K562 (cell line): ENCODE results near the gene ANK2. TPM values are rescaled to one million over a fixed set of nuclear protein-coding genes. Genes with fewer than 3 reads are reported as not detected.

ENCODE experiments used
- ATAC-seq: fragments of 200-7000 bp; cut with Tn5 transposase; 3 replicates; pipeline ENCODE4 v1.9.1; 2020; ENCODE audit warnings: moderate library complexity
- BruUV-seq: library from RNA; stranded (reverse); fragments of 400-500 nt; replicated peaks from 2 replicates; lab custom pipeline; 2021; lab: Mats Ljungman, UMichigan
- CTCF ChIA-PET: fragments of 300-600 bp; formaldehyde crosslinking; extraction: SDS; loops from one replicate; lab custom pipeline; 2021; ENCODE audit warnings: low intra/inter-chr PET ratio; lab: Yijun Ruan, JAX
- POLR2A ChIA-PET: fragments of 300-600, 350-650 bp; sonication (Branson Sonifier 250); formaldehyde crosslinking; extraction: SDS; loops from one replicate; lab custom pipeline; 2021; ENCODE audit warnings: antibody characterized with exemption, inconsistent platforms; lab: Yijun Ruan, JAX
- DNase-seq, 4 experiments: peaks; one replicate each; pipeline versions ENCODE4 v3.0.0 to v3.0.0-alpha.2; 2011 to 2018; ENCODE audit warnings: low spot score in 3 of 4, mixed read lengths in 3 of 4; ENCODE audit errors: extremely low read depth in 1 of 4
- FAIRE-seq: peaks from 2 replicates; lab custom pipeline; 2011; peaks lifted over from hg19 to GRCh38; lab: Jason Lieb, UNC
- H2AFZ ChIP-seq: 2 replicates; pipeline ENCODE4 v1.6.0; 2011; ENCODE audit warnings: low read depth, low read length, control low read depth, inconsistent platforms
- H3K27ac ChIP-seq: fragments of 200-600 bp; 3 replicates; pipeline ENCODE4 v1.8.0; 2011; ENCODE audit warnings: low read depth, mild to moderate bottlenecking, control low read depth, inconsistent platforms, low read length, moderate library complexity, mixed read lengths; ENCODE audit errors: extremely low read depth
- H3K27me3 ChIP-seq, 2 experiments: fragments of 300-600 bp in 1 of 2; 2 replicates in 1 of 2; 3 replicates in 1 of 2; pipeline versions ENCODE4 v1.6.0 to v1.8.0; 2011; ENCODE audit warnings: inconsistent platforms in 2 of 2, low read length in 2 of 2, mild to moderate bottlenecking in 1 of 2, mixed read lengths in 1 of 2, moderate library complexity in 1 of 2; ENCODE audit not compliant: control insufficient read depth in 2 of 2, insufficient read depth in 2 of 2
- H3K36me3 ChIP-seq: fragments of 300-600 bp; 3 replicates; pipeline ENCODE4 v1.8.0; 2011; ENCODE audit warnings: mild to moderate bottlenecking, low read length, inconsistent platforms; ENCODE audit not compliant: control insufficient read depth, insufficient read depth
- H3K4me1 ChIP-seq, 2 experiments: fragments of 200-600 bp in 1 of 2; replicated peaks in 1 of 2; 2 replicates in 1 of 2; 3 replicates in 1 of 2; pipeline versions ENCODE4 v1.5.1 to v1.8.0; 2011; ENCODE audit warnings: inconsistent platforms in 2 of 2, low read length in 2 of 2, mild to moderate bottlenecking in 1 of 2, mixed read lengths in 1 of 2, moderate library complexity in 1 of 2; ENCODE audit not compliant: control insufficient read depth in 2 of 2, insufficient read depth in 2 of 2
- H3K4me2 ChIP-seq: 2 replicates; pipeline ENCODE4 v1.6.1; 2011; ENCODE audit warnings: low read length, control low read depth, inconsistent platforms, mixed read lengths; ENCODE audit not compliant: insufficient read depth
- H3K4me3 ChIP-seq: fragments of 200-600 bp; sonication (generic), shearing (Covaris generic); 2 replicates; pipeline ENCODE4 v1.5.1; 2016; ENCODE audit warnings: control low read depth, inconsistent platforms
- H3K79me2 ChIP-seq: fragments of 200-600 bp; 3 replicates; pipeline ENCODE4 v1.8.0; 2011; ENCODE audit warnings: low read length, inconsistent platforms; ENCODE audit not compliant: control insufficient read depth, insufficient read depth
- H3K9ac ChIP-seq, 2 experiments: 2 replicates each; pipeline versions ENCODE4 v1.6.0 to v1.6.1; 2011; ENCODE audit warnings: low read depth in 2 of 2, low read length in 2 of 2, control low read depth in 1 of 2, inconsistent platforms in 1 of 2, mild to moderate bottlenecking in 1 of 2, mixed read lengths in 1 of 2; ENCODE audit not compliant: insufficient read depth in 1 of 2
- H3K9me1 ChIP-seq: one replicate; pipeline ENCODE4 v1.6.0; 2011; ENCODE audit warnings: inconsistent platforms, mild to moderate bottlenecking, low read length, moderate library complexity; ENCODE audit not compliant: control insufficient read depth, insufficient read depth
- H3K9me3 ChIP-seq: replicated peaks from 2 replicates; pipeline ENCODE4 v1.5.1; 2011; ENCODE audit warnings: low read depth, low read length, inconsistent platforms; ENCODE audit not compliant: control insufficient read depth, insufficient read depth
- H4K20me1 ChIP-seq: replicated peaks from 2 replicates; pipeline ENCODE4 v1.6.1; 2011; ENCODE audit warnings: low read length, inconsistent platforms, mixed read lengths; ENCODE audit not compliant: control insufficient read depth, insufficient read depth
- HNRNPH1 ChIP-seq: fragments of 200-400 bp; formaldehyde crosslinking; optimal IDR thresholded peaks from 2 replicates; pipeline ENCODE3; 2017; ENCODE audit warnings: low read depth, mild to moderate bottlenecking, low read length, moderate library complexity
- NR1H2 ChIP-seq: sonication (generic); formaldehyde crosslinking; IDR thresholded peaks from 2 replicates; pipeline ENCODE4 v1.4.0; 2020; ENCODE audit warnings: mild to moderate bottlenecking, missing genetic modification reagents
- ZBTB7A ChIP-seq: IDR thresholded peaks from 2 replicates; pipeline ENCODE4 v1.6.1; 2011; ENCODE audit warnings: low read depth, mild to moderate bottlenecking, low read length, moderate library complexity, borderline replicate concordance; ENCODE audit not compliant: control insufficient read depth
- ZNF445 ChIP-seq: fragments of 250-450 bp; sonication (Bioruptor Pico); IDR thresholded peaks from 2 replicates; pipeline ENCODE4 v1.4.0; 2020; ENCODE audit warnings: low read depth, mild to moderate bottlenecking, moderate library complexity
- in situ Hi-C: fragments of 300-500 bp; cut with MboI; formaldehyde crosslinking; loops from 4 replicates; pipeline ENCODE4 v1.15.0; 2018; ENCODE audit warnings: inconsistent platforms, mixed read lengths
- intact Hi-C: fragments of 100-400 bp; cut with micrococcal nuclease; formaldehyde crosslinking; loops from 2 replicates; pipeline ENCODE4 v1.14.2; 2022
- polyA plus RNA-seq, 8 experiments: library from polyadenylated mRNA; depleted of rRNA in 4 of 8; stranded (reverse) in 5 of 8; unstranded in 3 of 8; fragments of >200 nt; fragmentation: Nextera tagmentation in 2 of 8; fragmentation: Illumina TruSeq in 1 of 8; extraction: Ambion mirVana in 2 of 8; extraction: Trizol in 1 of 8; gene quantifications; 2 replicates each; pipeline versions ENCODE4 v1.2.1 to v1.2.3, GENCODE V29; 2011 to 2014; ENCODE audit warnings: inconsistent platforms in 1 of 8, missing spikeins in 1 of 8
- total RNA-seq, 7 experiments: library from RNA; depleted of rRNA in 6 of 7; stranded (reverse); fragments of >200 nt in 6 of 7; fragmentation: Illumina TruSeq in 2 of 7; extraction: Trizol in 2 of 7; gene quantifications; 2 replicates each; pipeline versions ENCODE4 v1.2.1 to v1.2.3, GENCODE V29; 2011 to 2021; ENCODE audit warnings: low replicate concordance in 1 of 7
- TF ChIP-seq, protein P1 (sequence below): fragments of 250-450 bp; sonication (Bioruptor Pico); IDR thresholded peaks from 2 replicates; pipeline ENCODE4 v1.8.0; 2022; ENCODE audit warnings: inconsistent platforms, mild to moderate bottlenecking, moderate library complexity, borderline replicate concordance
- TF ChIP-seq, protein P2 (sequence below): conservative IDR thresholded peaks from 2 replicates; pipeline ENCODE4 v1.6.1; 2011; ENCODE audit warnings: low read depth, mild to moderate bottlenecking, low read length; ENCODE audit not compliant: control insufficient read depth
- TF ChIP-seq, protein P3 (sequence below), 2 experiments: fragments of 450-650 bp in 1 of 2; sonication (generic) in 1 of 2; formaldehyde crosslinking in 1 of 2; IDR thresholded peaks in 1 of 2; conservative IDR thresholded peaks in 1 of 2; 2 replicates each; pipeline versions ENCODE4 v1.6.1 to v1.8.1; 2016 to 2023; ENCODE audit warnings: mild to moderate bottlenecking in 2 of 2, moderate library complexity in 2 of 2, inconsistent platforms in 1 of 2, missing genetic modification reagents in 1 of 2
- TF ChIP-seq, protein P4 (sequence below): fragments of 250-450 bp; sonication (Bioruptor Pico); IDR thresholded peaks from 2 replicates; pipeline ENCODE4 v1.9.0; 2021; ENCODE audit warnings: mild to moderate bottlenecking

The ANK2 gene
- total and polyA plus RNA-seq, 9 of the 15 experiments (the other 6 are each of a cell fraction or from before 2014, with no cell fraction given): 0.07 to 0.24 TPM; not detected in 7

DNA sequence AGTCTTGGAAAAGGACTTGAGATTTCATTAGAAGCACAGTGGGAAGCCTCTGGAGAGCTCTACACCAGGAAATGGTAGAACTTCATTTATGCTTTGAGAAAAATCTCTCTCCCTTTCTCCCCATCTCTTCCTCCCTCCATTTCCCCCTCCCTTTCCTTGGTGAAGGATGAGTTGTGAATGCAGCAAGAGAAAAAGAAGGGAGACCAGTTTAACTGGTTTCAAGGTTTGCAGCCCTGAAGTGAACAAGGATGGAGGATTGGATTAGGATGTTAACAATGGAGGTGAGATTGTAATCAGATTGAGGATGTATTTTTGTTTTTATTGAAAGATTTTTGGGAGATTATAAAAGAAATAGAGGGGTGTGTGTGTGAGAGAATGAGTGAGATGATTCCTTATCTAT is 99.5 kb downstream of the ANK2 start:
- Histone ChIP-seq H3K4me3 (no peak overlapping the region), H3K9ac (no peak overlapping the region), H3K27me3 (no peaks in the 10 kb centered on the region), H3K36me3 (no peaks in the 10 kb centered on the region), H3K9me3 (no peaks in the 10 kb centered on the region), H2AFZ (no peak overlapping the region), H4K20me1 (no peaks in the 10 kb centered on the region), H3K79me2 (no peaks in the 10 kb centered on the region), H3K4me2 (no peak overlapping the region), H3K4me1 (no peaks in the 10 kb centered on the region), H3K9me1 (no peaks in the 10 kb centered on the region), H3K27ac (no peak overlapping the region)
- TF ChIP-seq, protein P1, sequence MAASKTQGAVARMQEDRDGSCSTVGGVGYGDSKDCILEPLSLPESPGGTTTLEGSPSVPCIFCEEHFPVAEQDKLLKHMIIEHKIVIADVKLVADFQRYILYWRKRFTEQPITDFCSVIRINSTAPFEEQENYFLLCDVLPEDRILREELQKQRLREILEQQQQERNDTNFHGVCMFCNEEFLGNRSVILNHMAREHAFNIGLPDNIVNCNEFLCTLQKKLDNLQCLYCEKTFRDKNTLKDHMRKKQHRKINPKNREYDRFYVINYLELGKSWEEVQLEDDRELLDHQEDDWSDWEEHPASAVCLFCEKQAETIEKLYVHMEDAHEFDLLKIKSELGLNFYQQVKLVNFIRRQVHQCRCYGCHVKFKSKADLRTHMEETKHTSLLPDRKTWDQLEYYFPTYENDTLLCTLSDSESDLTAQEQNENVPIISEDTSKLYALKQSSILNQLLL (CRISPR knock-in tag): no peak
- TF ChIP-seq ZNF445 (no peak), NR1H2 (CRISPR knock-in tag) (no peak), ZBTB7A (no peak), HNRNPH1 (no peak)
- TF ChIP-seq, protein P2, sequence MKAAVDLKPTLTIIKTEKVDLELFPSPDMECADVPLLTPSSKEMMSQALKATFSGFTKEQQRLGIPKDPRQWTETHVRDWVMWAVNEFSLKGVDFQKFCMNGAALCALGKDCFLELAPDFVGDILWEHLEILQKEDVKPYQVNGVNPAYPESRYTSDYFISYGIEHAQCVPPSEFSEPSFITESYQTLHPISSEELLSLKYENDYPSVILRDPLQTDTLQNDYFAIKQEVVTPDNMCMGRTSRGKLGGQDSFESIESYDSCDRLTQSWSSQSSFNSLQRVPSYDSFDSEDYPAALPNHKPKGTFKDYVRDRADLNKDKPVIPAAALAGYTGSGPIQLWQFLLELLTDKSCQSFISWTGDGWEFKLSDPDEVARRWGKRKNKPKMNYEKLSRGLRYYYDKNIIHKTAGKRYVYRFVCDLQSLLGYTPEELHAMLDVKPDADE: no peak
- TF ChIP-seq, protein P3, sequence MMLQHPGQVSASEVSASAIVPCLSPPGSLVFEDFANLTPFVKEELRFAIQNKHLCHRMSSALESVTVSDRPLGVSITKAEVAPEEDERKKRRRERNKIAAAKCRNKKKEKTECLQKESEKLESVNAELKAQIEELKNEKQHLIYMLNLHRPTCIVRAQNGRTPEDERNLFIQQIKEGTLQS (IDR thresholded peaks at IDR 0.05): no peak
- TF ChIP-seq, protein P3 (CRISPR knock-in tag; conservative IDR thresholded peaks at IDR 0.05): no peak
- TF ChIP-seq, protein P4, sequence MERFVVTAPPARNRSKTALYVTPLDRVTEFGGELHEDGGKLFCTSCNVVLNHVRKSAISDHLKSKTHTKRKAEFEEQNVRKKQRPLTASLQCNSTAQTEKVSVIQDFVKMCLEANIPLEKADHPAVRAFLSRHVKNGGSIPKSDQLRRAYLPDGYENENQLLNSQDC (CRISPR knock-in tag): no peak
- intact Hi-C loops: no loop called here
- FAIRE-seq (no peak), ATAC-seq (no peak), DNase-seq (no peak)
- in situ Hi-C loops: no loop called here
- no TSS peak for BruUV-seq
- ChIA-PET CTCF (no interaction called here), POLR2A (no interaction called here)
